Breast epithelium (tissue), 4 donors: Measurements from ENCODE around the gene SLAMF8. TPM values are rescaled to one million over a fixed set of nuclear protein-coding genes. Genes with fewer than 3 reads are reported as not detected.

Source experiments
- DNase-seq, 2 donors: peaks; one replicate each; pipeline ENCODE4 v3.0.0-alpha.2; 2019; ENCODE audit warnings: low spot score in 2 of 2
- H3K27ac ChIP-seq, 2 donors: fragments of 200-600 bp; sonication (generic) in 1 of 2; one replicate each; pipeline ENCODE4 v1.5.1; 2016 to 2019; ENCODE audit warnings: mild to moderate bottlenecking in 1 of 2
- H3K27me3 ChIP-seq, 2 donors: fragments of 200-600 bp; sonication (generic) in 1 of 2; one replicate each; pipeline versions ENCODE4 v1.5.1 to v1.6.0; 2017 to 2019; ENCODE audit warnings: control low read depth in 1 of 2, mild to moderate bottlenecking in 1 of 2
- H3K36me3 ChIP-seq: fragments of 200-600 bp; one replicate; pipeline ENCODE4 v1.5.1; 2019
- H3K4me1 ChIP-seq, 2 donors: fragments of 200-600 bp; sonication (generic); one replicate each; pipeline ENCODE4 v1.5.1; 2016 to 2019; ENCODE audit warnings: control low read depth in 1 of 2
- H3K4me3 ChIP-seq, 3 donors: fragments of 200-600 bp; sonication (generic); 1 replicate in 2 of 3; 2 replicates in 1 of 3; pipeline ENCODE4 v1.5.1; 2016 to 2019; ENCODE audit warnings: mild to moderate bottlenecking in 3 of 3, moderate library complexity in 2 of 3
- H3K9me3 ChIP-seq, 2 donors: fragments of 200-600 bp; sonication (generic) in 1 of 2; one replicate each; pipeline ENCODE4 v1.5.1; 2016 to 2019; ENCODE audit warnings: control low read depth in 1 of 2
- CTCF ChIP-seq, 3 donors: fragments of 450-650 bp; IDR thresholded peaks; one replicate each; pipeline ENCODE4 v1.5.1; 2016 to 2017; ENCODE audit warnings: antibody characterized with exemption in 3 of 3, mild to moderate bottlenecking in 3 of 3, moderate library complexity in 3 of 3
- POLR2A ChIP-seq: fragments of 450-650 bp; IDR thresholded peaks from one replicate; pipeline ENCODE4 v1.6.1; 2016; ENCODE audit warnings: antibody characterized with exemption, mild to moderate bottlenecking, moderate library complexity
- POLR2AphosphoS5 ChIP-seq, 3 donors: sonication (generic); formaldehyde crosslinking; IDR thresholded peaks; one replicate each; pipeline ENCODE4 v1.6.1; 2017; ENCODE audit warnings: antibody characterized with exemption in 3 of 3
- intact Hi-C: fragments of 100-400 bp; cut with DNase I; formaldehyde crosslinking; loops from one replicate; pipeline ENCODE4 v1.15.1; 2023; ENCODE audit warnings: low total_unique reads
- total RNA-seq, 3 donors: library from RNA; depleted of rRNA; stranded (reverse); fragments of >200 nt; gene quantifications; one replicate each; pipeline ENCODE4 v1.1.0, GENCODE V29; 2016

The SLAMF8 gene
- total RNA-seq, 3 donors from 2014 or later, result 2.3 to 15.4 (median 12.3) TPM

- no peak for TF ChIP-seq POLR2AphosphoS5 (IDR thresholded peaks at IDR 0.05)
- TF ChIP-seq POLR2A, result no peak
- no peak for TF ChIP-seq CTCF (IDR thresholded peaks at IDR 0.05)
- Histone ChIP-seq H3K36me3 (no peaks in the 10 kb centered on the region), H3K27ac (no peak overlapping the region), H3K9me3 (no peaks in the 10 kb centered on the region), H3K27me3 (no peaks in the 10 kb centered on the region), H3K4me3 (no peak overlapping the region), H3K4me1 (no peaks in the 10 kb centered on the region)
- no peak for DNase-seq
- intact Hi-C loops, result no loop called here
Observed at GRCh38 chr1:159857889-159858288, 31.2 kb downstream of the SLAMF8 start.

GRCh38 chr1:159859767-159860322 lies 33.2 kb downstream of the SLAMF8 start:
- no peak for TF ChIP-seq POLR2A
- TF ChIP-seq CTCF (IDR thresholded peaks at IDR 0.05), result no peak
- no peak for TF ChIP-seq POLR2AphosphoS5 (IDR thresholded peaks at IDR 0.05)
- DNase-seq, result no peak
- intact Hi-C loops, result no loop called here
- H3K9me3 ChIP-seq, result no peaks in the 10 kb centered on the region
- H3K4me1 ChIP-seq, result no peaks in the 10 kb centered on the region
- no peaks in the 10 kb centered on the region for H3K36me3 ChIP-seq
- H3K4me3 ChIP-seq, result no peak overlapping the region
- no peak overlapping the region for H3K27ac ChIP-seq
- no peaks in the 10 kb centered on the region for H3K27me3 ChIP-seq

- Histone ChIP-seq H3K36me3 (no peaks in the 10 kb centered on the region), H3K4me1 (no peaks in the 10 kb centered on the region), H3K27me3 (no peaks in the 10 kb centered on the region), H3K9me3 (no peaks in the 10 kb centered on the region), H3K27ac (no peak overlapping the region), H3K4me3 (no peak overlapping the region)
- intact Hi-C loops, result no loop called here
- no peak for DNase-seq
- TF ChIP-seq POLR2AphosphoS5 (IDR thresholded peaks at IDR 0.05) (no peak), POLR2A (no peak), CTCF (IDR thresholded peaks at IDR 0.05) (no peak)
Observed at GRCh38 chr1:159860456-159860855, 33.8 kb downstream of the SLAMF8 start.

- Histone ChIP-seq H3K36me3 (no peaks in the 10 kb centered on the region), H3K4me3 (no peak overlapping the region), H3K4me1 (no peaks in the 10 kb centered on the region), H3K27me3 (no peaks in the 10 kb centered on the region), H3K27ac (no peak overlapping the region), H3K9me3 (no peaks in the 10 kb centered on the region)
- intact Hi-C loops, result no loop called here
- no peak for TF ChIP-seq POLR2A
- no peak for TF ChIP-seq POLR2AphosphoS5 (IDR thresholded peaks at IDR 0.05)
- TF ChIP-seq CTCF (IDR thresholded peaks at IDR 0.05), result no peak
- no peak for DNase-seq
Observed at GRCh38 chr1:159861218-159861617, 34.5 kb downstream of the SLAMF8 start.

- H3K27me3 ChIP-seq, result no peaks in the 10 kb centered on the region
- H3K9me3 ChIP-seq, result no peaks in the 10 kb centered on the region
- H3K36me3 ChIP-seq, result no peaks in the 10 kb centered on the region
- intact Hi-C loops, result no loop called here
- DNase-seq, result no peak
- H3K27ac ChIP-seq, result no peak overlapping the region
- H3K4me1 ChIP-seq, result no peaks in the 10 kb centered on the region
- no peak for TF ChIP-seq POLR2AphosphoS5 (IDR thresholded peaks at IDR 0.05)
- no peak for TF ChIP-seq CTCF (IDR thresholded peaks at IDR 0.05)
- no peak for TF ChIP-seq POLR2A
- H3K4me3 ChIP-seq, result no peak overlapping the region
Observed at GRCh38 chr1:159862031-159862430, 35.4 kb downstream of the SLAMF8 start.
